ENCODE measurements around the gene TRIM15. TPM values are rescaled to one million over a fixed set of nuclear protein-coding genes. Genes with fewer than 3 reads are reported as not detected.
A peak's percentile ranks its signal among the peaks of the same experiment; 100 is the strongest.

TRIM15 gene
- total RNA-seq, 2 donors from 2014 or later = 0.20 TPM; not detected in 1

DNA sequence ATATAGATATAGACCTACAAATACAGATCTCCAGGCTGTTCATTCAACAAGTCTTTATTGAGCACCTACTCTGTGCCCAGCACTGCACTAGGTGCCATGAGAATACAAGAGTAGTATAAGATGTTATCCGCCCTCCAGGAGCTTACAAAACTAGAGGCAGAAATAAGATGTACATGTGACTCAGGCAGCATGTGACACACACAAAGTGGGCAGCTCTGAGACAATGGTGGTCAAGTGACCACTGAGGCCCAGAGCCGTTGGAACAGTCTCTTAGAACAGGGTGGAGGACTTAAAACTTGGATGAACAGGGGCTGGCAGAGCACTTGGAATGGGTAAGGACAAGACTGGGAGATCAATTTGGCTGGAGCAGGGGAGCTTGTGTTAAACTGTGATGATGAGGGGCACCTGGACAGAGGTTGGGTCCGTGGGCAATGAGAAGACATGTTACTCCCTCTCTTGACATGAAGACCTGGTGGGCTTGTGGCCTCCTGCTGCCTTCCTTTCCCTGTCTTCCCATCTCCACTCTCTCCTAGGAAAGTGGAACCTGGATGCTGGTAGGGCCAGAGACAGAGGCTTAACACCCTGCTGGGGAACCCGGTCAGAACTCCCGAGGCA lies 21.2 kb downstream of the TRIM15 start:
- DNase-seq (ENCODE audit: low spot score) (no peak), ATAC-seq (no peak)
- Mint-ChIP-seq H3K9me3 (peaks cover 7% of the 10 kb centered on the region), H3K36me3 (peaks cover 36% of the 10 kb centered on the region), H3K27ac (peak overlapping the region in 1 of 2 donors; percentile 1), H3K27me3 (peaks cover 3 to 4% of the 10 kb centered on the region in 2 donors), H3K4me3 (no peak overlapping the region), H3K4me1 (ENCODE audit: low read depth in 2 of 2) (no peaks in the 10 kb centered on the region)

DNA sequence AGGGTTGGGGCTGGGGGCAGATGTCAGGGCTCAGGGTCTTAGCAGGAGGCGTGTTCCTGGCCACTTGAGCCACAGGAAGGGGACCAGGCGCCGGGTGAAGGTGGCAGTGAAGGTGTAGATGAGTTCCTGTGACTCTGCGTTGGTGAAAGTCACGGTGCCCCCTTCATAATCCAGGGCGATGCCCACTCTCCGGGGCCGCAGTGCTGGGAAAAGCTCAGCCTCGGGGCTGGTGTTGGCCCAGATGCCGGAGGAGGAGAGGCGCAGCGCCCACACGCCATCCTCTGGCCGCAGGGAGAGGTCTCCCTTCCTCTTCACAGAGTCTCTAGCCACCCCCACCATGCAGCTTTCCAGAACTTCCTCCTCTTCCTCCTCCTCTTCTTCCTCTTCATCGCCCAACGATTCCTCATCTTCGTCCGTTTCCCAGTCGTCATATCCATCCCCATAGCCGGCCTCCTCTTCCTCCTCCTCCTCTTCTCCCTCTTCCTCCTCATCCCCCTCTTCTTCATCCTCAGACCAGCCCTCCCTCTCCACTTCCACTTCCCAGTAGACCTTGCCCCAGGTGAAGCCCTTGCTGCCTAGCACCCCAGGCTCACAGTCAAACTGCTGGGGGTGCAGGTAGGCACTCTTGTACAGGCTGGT lies 22.6 kb downstream of the TRIM15 start:
- H3K27ac Mint-ChIP-seq = no peak overlapping the region
- DNase-seq (ENCODE audit: low spot score) = no peak
- peaks cover 2% of the 10 kb centered on the region for H3K9me3 Mint-ChIP-seq
- H3K27me3 Mint-ChIP-seq = no peaks in the 10 kb centered on the region
- no peaks in the 10 kb centered on the region for H3K4me1 Mint-ChIP-seq (ENCODE audit: low read depth in 2 of 2)
- no peak overlapping the region for H3K4me3 Mint-ChIP-seq
- peaks cover 38% of the 10 kb centered on the region for H3K36me3 Mint-ChIP-seq
- no peak for ATAC-seq

DNA sequence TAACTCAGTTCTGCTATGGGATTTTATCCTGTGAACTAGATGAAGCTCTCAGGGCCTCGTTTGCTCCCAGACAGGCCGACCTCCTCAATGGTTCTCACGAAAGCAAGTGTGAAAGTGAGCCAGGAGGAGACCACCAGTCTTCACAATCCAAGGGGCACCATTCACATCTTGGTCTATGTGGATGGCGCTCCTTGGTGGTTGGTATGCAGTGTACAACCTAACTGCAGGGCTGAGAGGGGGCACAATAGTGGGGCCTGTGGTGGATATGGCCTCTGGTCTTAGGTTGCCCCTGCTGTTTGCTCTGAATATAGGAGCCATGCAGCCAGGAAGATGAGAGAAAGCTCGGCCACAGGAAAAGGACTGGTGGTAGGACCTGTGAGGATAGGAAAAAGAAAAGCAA lies 25.2 kb downstream of the TRIM15 start:
- H3K4me3 Mint-ChIP-seq = no peak overlapping the region
- H3K27ac Mint-ChIP-seq = no peak overlapping the region
- H3K27me3 Mint-ChIP-seq = no peaks in the 10 kb centered on the region
- H3K9me3 Mint-ChIP-seq = no peaks in the 10 kb centered on the region
- peak in 1 of 2 donors; percentile 40 for ATAC-seq
- H3K4me1 Mint-ChIP-seq (ENCODE audit: low read depth in 2 of 2) = peaks cover 0 to 2% of the 10 kb centered on the region in 2 donors
- no peak for DNase-seq (ENCODE audit: low spot score)
- H3K36me3 Mint-ChIP-seq = peaks cover 37% of the 10 kb centered on the region

DNA sequence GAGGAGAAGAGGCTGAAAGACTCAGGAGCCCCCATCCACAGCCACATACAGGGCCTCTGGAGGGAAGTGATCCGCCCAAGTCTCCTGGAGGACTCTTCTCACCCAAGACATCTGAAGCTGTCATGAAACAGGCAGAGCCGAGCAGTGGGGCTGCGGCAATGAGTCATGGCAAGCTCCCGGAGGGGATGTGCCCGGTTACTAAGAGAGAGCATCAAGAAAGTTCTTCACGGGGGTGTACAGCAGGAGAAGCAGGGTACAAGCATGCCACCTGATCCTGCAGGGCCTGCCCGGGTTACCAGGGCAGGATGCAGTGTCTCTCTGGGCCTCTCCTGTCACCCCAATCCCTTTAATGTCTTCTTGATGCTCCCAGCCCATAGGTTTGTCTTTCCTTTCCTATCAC lies 28.7 kb downstream of the TRIM15 start:
- H3K4me3 Mint-ChIP-seq = no peak overlapping the region
- H3K9me3 Mint-ChIP-seq = no peaks in the 10 kb centered on the region
- ATAC-seq (no peak), DNase-seq (ENCODE audit: low spot score) (no peak)
- H3K36me3 Mint-ChIP-seq = peaks cover 25% of the 10 kb centered on the region
- H3K4me1 Mint-ChIP-seq (ENCODE audit: low read depth in 2 of 2) = peaks cover 0 to 9% of the 10 kb centered on the region in 2 donors
- H3K27me3 Mint-ChIP-seq = no peaks in the 10 kb centered on the region
- H3K27ac Mint-ChIP-seq = no peak overlapping the region

DNA sequence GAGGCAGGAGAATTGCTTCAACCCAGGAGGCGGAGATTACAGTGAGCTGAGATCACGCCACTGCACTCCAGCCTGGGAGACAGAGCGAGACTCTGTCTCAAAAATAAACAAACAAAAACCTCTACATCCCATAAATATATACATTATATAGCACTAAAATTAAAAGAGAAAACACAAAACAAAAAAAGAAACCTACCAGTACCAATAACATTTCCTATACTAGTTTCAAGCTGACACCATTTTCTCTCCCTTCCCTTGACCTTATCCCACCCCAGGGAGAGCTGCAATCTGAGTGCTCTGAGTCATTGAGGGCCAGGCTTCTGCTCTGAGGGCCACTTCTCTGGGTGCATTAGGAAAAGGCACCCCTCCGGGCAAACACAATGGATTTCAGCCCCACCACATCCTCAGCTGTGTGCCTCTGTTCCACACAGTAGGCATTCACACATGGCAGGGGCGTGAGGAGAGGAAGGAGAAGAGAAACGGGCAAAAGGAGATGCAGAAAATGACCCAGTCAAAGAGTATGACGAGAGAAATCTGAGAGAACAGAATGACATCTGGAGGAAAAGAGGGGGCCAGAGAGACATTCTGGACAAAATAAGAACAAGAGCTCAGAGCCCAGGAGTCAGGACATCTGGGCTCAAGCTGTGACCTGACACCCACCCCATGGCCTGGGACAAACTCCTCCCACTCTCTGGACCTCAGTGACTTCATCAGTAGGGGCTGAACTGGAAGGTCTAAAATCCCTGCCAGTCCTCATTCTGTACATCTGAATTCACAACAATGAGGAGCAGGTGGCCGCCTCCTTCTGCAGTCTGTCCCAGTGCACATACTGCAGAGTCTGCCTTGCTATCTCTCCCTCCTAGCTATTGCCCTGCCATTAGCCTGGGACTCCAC lies 31.7 kb downstream of the TRIM15 start:
- DNase-seq (ENCODE audit: low spot score) (no peak), ATAC-seq (peak in 1 of 2 donors; percentile 22)
- Mint-ChIP-seq H3K27ac (no peak overlapping the region), H3K9me3 (no peaks in the 10 kb centered on the region), H3K36me3 (peaks cover 9% of the 10 kb centered on the region), H3K4me1 (ENCODE audit: low read depth in 2 of 2) (peaks cover 0 to 21% of the 10 kb centered on the region in 2 donors), H3K4me3 (no peak overlapping the region), H3K27me3 (no peaks in the 10 kb centered on the region)

DNA sequence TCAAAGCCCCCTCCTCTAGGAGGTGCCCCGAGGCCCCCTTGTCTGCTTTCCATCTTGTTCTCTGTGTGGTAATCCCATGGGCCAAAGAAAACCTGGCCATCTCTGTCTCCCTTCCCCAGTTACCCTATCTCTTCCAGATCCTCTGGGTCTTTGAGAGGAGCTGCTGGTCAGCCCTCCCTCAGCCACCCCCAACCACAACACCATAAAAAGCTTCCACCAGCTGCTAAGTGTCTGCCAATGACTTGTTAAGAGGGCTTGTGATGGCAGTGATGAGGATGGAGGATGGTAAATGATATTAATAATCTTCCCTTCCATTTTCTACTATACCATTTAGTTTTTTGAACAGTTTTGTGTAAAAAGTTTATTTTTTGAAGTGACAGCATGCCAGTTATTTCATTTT lies 32.6 kb downstream of the TRIM15 start:
- Mint-ChIP-seq H3K4me1 (ENCODE audit: low read depth in 2 of 2) (peaks cover 7 to 27% of the 10 kb centered on the region in 2 donors), H3K27ac (no peak overlapping the region), H3K36me3 (peaks cover 6% of the 10 kb centered on the region), H3K4me3 (no peak overlapping the region), H3K27me3 (no peaks in the 10 kb centered on the region), H3K9me3 (no peaks in the 10 kb centered on the region)
- ATAC-seq (no peak), DNase-seq (ENCODE audit: low spot score) (no peak)

DNA sequence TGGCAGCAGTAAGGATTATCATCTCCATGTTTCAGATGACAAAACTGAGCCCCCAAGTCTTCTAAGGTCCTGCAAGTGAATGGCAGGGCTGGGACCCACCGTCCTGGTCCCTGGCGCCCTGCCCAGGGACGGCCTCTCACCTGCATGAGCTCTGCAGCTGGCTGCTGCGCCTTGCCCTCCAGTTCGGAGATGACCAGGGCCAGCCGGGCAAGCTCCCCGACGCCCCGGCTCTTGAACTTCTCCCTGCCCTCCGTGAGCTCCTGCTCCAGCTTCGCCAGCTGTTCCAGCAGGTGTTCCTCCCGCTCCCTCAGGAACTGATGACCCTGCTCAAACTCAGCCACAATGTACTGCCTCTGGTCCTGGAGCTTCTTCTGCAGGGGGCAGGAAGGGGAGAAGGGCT lies 33.0 kb downstream of the TRIM15 start:
- no peaks in the 10 kb centered on the region for H3K9me3 Mint-ChIP-seq
- DNase-seq (ENCODE audit: low spot score) (no peak), ATAC-seq (no peak)
- H3K4me1 Mint-ChIP-seq (ENCODE audit: low read depth in 2 of 2) = peaks cover 10 to 32% of the 10 kb centered on the region in 2 donors
- no peak overlapping the region for H3K27ac Mint-ChIP-seq
- no peak overlapping the region for H3K4me3 Mint-ChIP-seq
- H3K36me3 Mint-ChIP-seq = peaks cover 6% of the 10 kb centered on the region
- no peaks in the 10 kb centered on the region for H3K27me3 Mint-ChIP-seq

DNA sequence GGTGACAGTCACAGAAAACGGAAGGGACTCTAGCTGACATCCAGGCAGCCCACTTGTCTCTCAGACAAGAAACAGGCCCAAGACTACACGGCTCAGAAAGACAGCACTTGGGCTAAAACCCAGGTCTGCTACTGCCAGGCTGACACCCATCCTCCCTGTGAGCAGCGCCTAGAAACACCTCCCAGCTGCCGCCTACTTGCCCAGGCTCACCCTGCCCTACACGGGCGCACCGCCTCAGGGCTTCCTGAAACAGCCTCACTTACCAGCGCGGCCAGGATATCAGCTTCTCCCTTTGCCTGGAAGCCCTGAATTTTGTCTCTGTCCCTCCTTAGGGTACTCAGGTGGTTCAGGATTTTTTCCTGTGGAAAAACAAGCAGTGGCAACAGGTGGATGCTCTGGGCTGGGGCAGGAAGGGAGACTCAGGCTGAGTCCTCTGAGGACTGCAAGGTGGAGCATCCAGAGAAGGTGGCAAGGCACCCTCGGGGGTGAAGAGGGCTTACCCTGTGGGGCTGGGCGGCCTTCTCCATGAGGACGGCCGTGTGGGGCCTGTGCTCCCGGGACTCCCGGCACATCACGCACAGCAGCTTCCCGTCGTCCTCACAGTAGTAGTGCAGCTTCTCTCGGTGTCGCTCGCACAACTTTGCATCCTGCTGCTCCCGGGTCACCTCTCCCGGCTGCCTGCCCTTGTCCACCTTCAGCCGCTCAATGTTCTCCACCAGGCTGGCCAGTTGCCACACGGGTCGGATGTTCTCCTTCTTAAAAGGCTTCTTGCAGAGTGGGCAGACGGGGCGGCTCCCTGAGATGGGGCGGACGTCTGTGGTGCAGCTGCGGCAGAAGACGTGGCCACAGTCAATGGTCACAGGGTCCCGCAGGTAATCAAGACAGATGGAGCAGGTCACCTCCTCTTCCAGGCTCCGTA lies 35.1 kb downstream of the TRIM15 start:
- Mint-ChIP-seq H3K27me3 (no peaks in the 10 kb centered on the region), H3K27ac (peak overlapping the region in 1 of 2 donors; percentile 33), H3K4me1 (ENCODE audit: low read depth in 2 of 2) (peaks cover 16 to 36% of the 10 kb centered on the region in 2 donors), H3K9me3 (no peaks in the 10 kb centered on the region), H3K4me3 (no peak overlapping the region), H3K36me3 (peaks cover 6% of the 10 kb centered on the region)
- DNase-seq (ENCODE audit: low spot score) (no peak), ATAC-seq (no peak)

DNA sequence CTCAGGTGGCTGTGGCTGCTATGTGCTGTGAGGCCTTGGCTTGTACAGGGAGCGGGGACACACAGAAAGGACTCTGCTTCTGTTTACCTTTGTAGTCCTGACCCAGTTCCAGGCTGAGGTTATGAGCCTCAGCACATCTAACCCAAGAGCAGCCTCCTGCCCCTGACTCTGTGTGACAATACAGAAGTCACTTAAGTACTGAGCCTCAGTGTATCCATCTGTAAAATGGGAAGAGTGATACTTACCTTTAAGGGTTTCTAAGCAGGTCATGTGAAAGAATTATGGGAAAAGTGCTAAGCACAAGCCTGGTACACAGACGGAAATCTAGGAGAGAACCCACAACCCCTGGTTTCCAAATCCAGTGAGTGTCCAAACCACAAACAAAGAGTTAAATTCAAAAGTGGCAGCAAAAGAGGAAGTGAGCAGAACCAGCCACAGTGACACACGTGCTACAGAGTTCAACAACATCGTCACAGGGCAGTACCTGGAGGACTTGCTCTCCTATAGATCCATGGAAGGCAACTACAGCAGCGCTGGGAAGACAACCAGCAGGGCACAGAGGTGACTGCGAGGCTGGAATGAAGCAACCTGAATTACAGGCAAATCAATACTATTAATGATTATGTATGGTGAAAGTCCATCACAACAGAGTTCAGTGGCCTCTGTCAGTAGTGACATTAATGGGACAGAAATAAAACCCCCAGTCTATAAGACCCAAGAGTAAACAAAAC lies 37.4 kb downstream of the TRIM15 start:
- Mint-ChIP-seq H3K4me3 (no peak overlapping the region), H3K9me3 (no peaks in the 10 kb centered on the region), H3K36me3 (no peaks in the 10 kb centered on the region), H3K27ac (peak overlapping the region in 1 of 2 donors; percentile 56), H3K27me3 (no peaks in the 10 kb centered on the region), H3K4me1 (ENCODE audit: low read depth in 2 of 2) (peaks cover 21 to 42% of the 10 kb centered on the region in 2 donors)
- no peak for DNase-seq (ENCODE audit: low spot score)
- no peak for ATAC-seq

GRCh38 chr6:30202366-30202765 lies 39.0 kb downstream of the TRIM15 start:
- peaks cover 36 to 47% of the 10 kb centered on the region in 2 donors for H3K4me1 Mint-ChIP-seq (ENCODE audit: low read depth in 2 of 2)
- ATAC-seq (no peak), DNase-seq (ENCODE audit: low spot score) (no peak)
- H3K36me3 Mint-ChIP-seq = no peaks in the 10 kb centered on the region
- H3K27me3 Mint-ChIP-seq = no peaks in the 10 kb centered on the region
- no peak overlapping the region for H3K4me3 Mint-ChIP-seq
- peak overlapping the region in 1 of 2 donors; percentile 14 for H3K27ac Mint-ChIP-seq
- no peaks in the 10 kb centered on the region for H3K9me3 Mint-ChIP-seq

DNA sequence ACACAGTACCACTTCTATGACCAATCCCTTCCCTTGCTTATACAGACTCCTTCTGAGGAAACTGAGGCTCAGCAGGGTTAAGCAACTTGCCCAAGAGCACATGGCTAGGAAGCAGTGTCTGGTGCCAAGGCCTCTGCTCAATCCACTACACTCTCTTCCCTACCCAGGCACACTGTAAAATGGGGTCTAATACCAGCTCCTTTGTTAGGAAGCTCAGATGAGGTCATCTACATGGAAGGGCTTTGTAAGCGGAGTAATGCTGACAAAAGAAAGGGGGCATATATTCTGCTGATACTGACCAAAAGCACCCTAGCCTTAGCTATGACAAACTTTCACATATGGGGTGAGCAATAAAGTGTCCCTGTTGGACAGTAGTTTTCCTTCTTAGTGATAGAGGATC lies 40.8 kb downstream of the TRIM15 start:
- DNase-seq (ENCODE audit: low spot score) (no peak), ATAC-seq (no peak)
- peaks cover 5% of the 10 kb centered on the region for H3K36me3 Mint-ChIP-seq
- no peak overlapping the region for H3K27ac Mint-ChIP-seq
- no peaks in the 10 kb centered on the region for H3K27me3 Mint-ChIP-seq
- H3K9me3 Mint-ChIP-seq = no peaks in the 10 kb centered on the region
- H3K4me1 Mint-ChIP-seq (ENCODE audit: low read depth in 2 of 2) = peaks cover 53 to 55% of the 10 kb centered on the region in 2 donors
- no peak overlapping the region for H3K4me3 Mint-ChIP-seq

- Mint-ChIP-seq H3K4me3 (no peak overlapping the region), H3K27ac (peak overlapping the region in 1 of 2 donors; percentile 75)
Measured at GRCh38 chr6:30206152-30206551, 42.8 kb downstream of the TRIM15 start.

More at GRCh38 chr6:30206152-30206551, 42.8 kb downstream of the TRIM15 start:
- no peaks in the 10 kb centered on the region for H3K9me3 Mint-ChIP-seq
- DNase-seq (ENCODE audit: low spot score) (no peak), ATAC-seq (no peak)
- peaks cover 58 to 59% of the 10 kb centered on the region in 2 donors for H3K4me1 Mint-ChIP-seq (ENCODE audit: low read depth in 2 of 2)
- H3K36me3 Mint-ChIP-seq = peaks cover 8% of the 10 kb centered on the region
- H3K27me3 Mint-ChIP-seq = no peaks in the 10 kb centered on the region
